CD14-positive monocyte (primary cell): ENCODE results near the gene AEN. TPM values are rescaled to one million over a fixed set of nuclear protein-coding genes. Genes with fewer than 3 reads are reported as not detected.
A peak's percentile ranks its signal among the peaks of the same experiment; 100 is the strongest.

Experiments used
- DNase-seq, 3 donors: peaks; one replicate each; pipeline ENCODE4 v3.0.0-alpha.2; 2011 to 2022
- H2AFZ ChIP-seq: 2 replicates; pipeline ENCODE4 v1.6.0; 2012; ENCODE audit warnings: mild to moderate bottlenecking, low read depth, low read length, inconsistent platforms; ENCODE audit not compliant: insufficient read depth, poor library complexity, severe bottlenecking
- H3K27ac ChIP-seq, 2 donors: 1 replicate in 1 of 2; 2 replicates in 1 of 2; pipeline ENCODE4 v1.5.1; 2012 to 2013; ENCODE audit warnings: low read length in 2 of 2, control low read depth in 1 of 2, inconsistent platforms in 1 of 2, low read depth in 1 of 2, mild to moderate bottlenecking in 1 of 2
- H3K27me3 ChIP-seq, 2 donors: one replicate each; pipeline versions ENCODE4 v1.6.0 to v1.6.1; 2011 to 2013; ENCODE audit warnings: low read length in 2 of 2; ENCODE audit not compliant: control insufficient read depth in 2 of 2, insufficient read depth in 2 of 2
- H3K36me3 ChIP-seq, 2 donors: replicated peaks in 1 of 2; 1 replicate in 1 of 2; 2 replicates in 1 of 2; pipeline versions ENCODE4 v1.5.1 to v1.6.1; 2012 to 2013; ENCODE audit warnings: low read length in 2 of 2, control low read depth in 1 of 2, inconsistent platforms in 1 of 2, mild to moderate bottlenecking in 1 of 2; ENCODE audit not compliant: insufficient read depth in 2 of 2, control insufficient read depth in 1 of 2
- H3K4me1 ChIP-seq, 2 donors: 1 replicate in 1 of 2; 2 replicates in 1 of 2; pipeline versions ENCODE4 v1.5.1 to v1.6.1; 2012 to 2013; ENCODE audit warnings: low read length in 2 of 2, control low read depth in 1 of 2, inconsistent platforms in 1 of 2, mild to moderate bottlenecking in 1 of 2, moderate library complexity in 1 of 2; ENCODE audit not compliant: insufficient read depth in 2 of 2, control insufficient read depth in 1 of 2
- H3K4me2 ChIP-seq: replicated peaks from 2 replicates; pipeline ENCODE3; 2012; ENCODE audit warnings: low read length, moderate library complexity, mild to moderate bottlenecking; ENCODE audit not compliant: poor library complexity, severe bottlenecking; ENCODE audit errors: extremely low read depth
- H3K4me3 ChIP-seq, 3 experiments: fragments of 200-600 bp in 1 of 3; sonication (generic) in 1 of 3; replicated peaks in 1 of 3; 1 replicate in 2 of 3; 2 replicates in 1 of 3; pipeline ENCODE4 v1.5.1; 2011 to 2013; ENCODE audit warnings: low read length in 3 of 3, mild to moderate bottlenecking in 3 of 3, control low read depth in 2 of 3, low read depth in 2 of 3, inconsistent platforms in 1 of 3, moderate library complexity in 1 of 3
- H3K79me2 ChIP-seq: 2 replicates; pipeline ENCODE4 v1.6.0; 2012; ENCODE audit warnings: mild to moderate bottlenecking, control low read depth, inconsistent platforms, low read length, moderate library complexity; ENCODE audit not compliant: insufficient read depth
- H3K9ac ChIP-seq: 2 replicates; pipeline ENCODE4 v1.6.0; 2017; ENCODE audit warnings: low read length, mild to moderate bottlenecking; ENCODE audit not compliant: insufficient read depth, poor library complexity, severe bottlenecking
- H3K9me3 ChIP-seq, 2 donors: replicated peaks in 1 of 2; 1 replicate in 1 of 2; 2 replicates in 1 of 2; pipeline versions ENCODE4 v1.5.1 to v1.6.1; 2012 to 2013; ENCODE audit warnings: low read length in 2 of 2, control low read depth in 1 of 2; ENCODE audit not compliant: control insufficient read depth in 1 of 2, insufficient read depth in 1 of 2
- H4K20me1 ChIP-seq: 2 replicates; pipeline ENCODE4 v1.6.0; 2012; ENCODE audit warnings: mild to moderate bottlenecking, low read length, control low read depth, moderate library complexity; ENCODE audit not compliant: insufficient read depth
- H3K27ac Mint-ChIP-seq, 7 donors: one replicate each; pipeline ENCODE4 v1.8.0; 2020; ENCODE audit warnings: mild to moderate bottlenecking in 7 of 7, mixed read lengths in 7 of 7, moderate library complexity in 6 of 7, inconsistent platforms in 2 of 7
- H3K27me3 Mint-ChIP-seq, 3 donors: one replicate each; pipeline ENCODE4 v1.8.0; 2021 to 2022; ENCODE audit warnings: low read depth in 3 of 3, mild to moderate bottlenecking in 3 of 3, mixed read lengths in 3 of 3, moderate library complexity in 3 of 3, inconsistent platforms in 1 of 3
- H3K36me3 Mint-ChIP-seq, 2 donors: one replicate each; pipeline ENCODE4 v1.8.0; 2020; ENCODE audit warnings: mixed read lengths in 2 of 2, inconsistent platforms in 1 of 2, mild to moderate bottlenecking in 1 of 2
- H3K4me1 Mint-ChIP-seq: one replicate; pipeline ENCODE4 v1.8.0; 2020; ENCODE audit warnings: mild to moderate bottlenecking, mixed read lengths
- H3K4me3 Mint-ChIP-seq, 2 donors: one replicate each; pipeline ENCODE4 v1.8.0; 2020; ENCODE audit warnings: mild to moderate bottlenecking in 2 of 2, mixed read lengths in 2 of 2, moderate library complexity in 1 of 2
- H3K9me3 Mint-ChIP-seq, 7 donors: one replicate each; pipeline ENCODE4 v1.8.0; 2020 to 2022; ENCODE audit warnings: mixed read lengths in 7 of 7, mild to moderate bottlenecking in 6 of 7, moderate library complexity in 6 of 7, inconsistent platforms in 2 of 7
- CTCF ChIP-seq: fragments of 200-600 bp; IDR thresholded peaks from one replicate; pipeline ENCODE4 v1.8.0; 2022; ENCODE audit warnings: antibody characterized with exemption, mild to moderate bottlenecking
- WGBS: methylation state at CpG from one replicate; pipeline ENCODE4 v1.1.5; 2013; ENCODE audit warnings: missing lambda C conversion rate; ENCODE audit not compliant: insufficient coverage; 5-methylcytosine and 5-hydroxymethylcytosine counted together
- intact Hi-C, 2 donors: fragments of 100-400 bp; cut with micrococcal nuclease; formaldehyde crosslinking; loops; one replicate each; pipeline versions ENCODE4 v1.15.0 to v1.15.1; 2023
- polyA plus RNA-seq, 3 donors: library from polyadenylated mRNA; depleted of rRNA in 1 of 3; unstranded in 2 of 3; stranded (reverse) in 1 of 3; fragments of 300-500 nt in 2 of 3; fragments of >200 nt in 1 of 3; fragmentation: Illumina TruSeq in 2 of 3; gene quantifications; 1 replicate in 2 of 3; 2 replicates in 1 of 3; pipeline ENCODE4 v1.2.3, GENCODE V29; 2012 to 2021

AEN gene
- polyA plus RNA-seq, 3 donors, result 4.6 to 10.7 (median 6.3) TPM

- Mint-ChIP-seq H3K4me3 (peak overlapping the region in 1 of 2 donors; percentile 3), H3K4me1 (peaks cover 57% of the 10 kb centered on the region), H3K27ac (peak overlapping the region; percentile 95 to 99 (median 96)), H3K9me3 (peaks cover 0 to under 1% (median 0%) of the 10 kb centered on the region in 7 donors), H3K27me3 (peaks cover 0 to 3% (median 2%) of the 10 kb centered on the region in 3 donors), H3K36me3 (peaks cover 4 to 13% of the 10 kb centered on the region in 2 donors)
- H3K36me3 ChIP-seq, result no peaks in the 10 kb centered on the region
- H4K20me1 ChIP-seq, result no peaks in the 10 kb centered on the region
- H3K27me3 ChIP-seq, result no peaks in the 10 kb centered on the region
- intact Hi-C loops, result no loop called here
- DNase-seq, result no peak
- WGBS, result 87% methylated on average over 6 of the region's 7 CpGs
- no peak for TF ChIP-seq CTCF
- no peak overlapping the region for H3K4me3 ChIP-seq
- no peaks in the 10 kb centered on the region for H3K9me3 ChIP-seq
- no peaks in the 10 kb centered on the region for H3K79me2 ChIP-seq
- H3K27ac ChIP-seq, result peak overlapping the region in 1 of 2 donors; percentile 92
- H3K9ac ChIP-seq, result no peak overlapping the region
- H3K4me2 ChIP-seq, result no peak overlapping the region
- peaks cover 50 to 55% of the 10 kb centered on the region in 2 donors for H3K4me1 ChIP-seq
- no peak overlapping the region for H2AFZ ChIP-seq
These were observed 16.3 kb downstream of the AEN start for GRCh38 chr15:88637436-88637835.

- H3K27ac Mint-ChIP-seq, result peak overlapping the region; percentile 95 to 99 (median 96)
- intact Hi-C loops, result no loop called here
- 36% methylated on average over 4 of the region's 7 CpGs for WGBS
- TF ChIP-seq CTCF, result no peak
- peaks cover 45 to 49% of the 10 kb centered on the region in 2 donors for H3K4me1 ChIP-seq
- no peaks in the 10 kb centered on the region for H3K27me3 ChIP-seq
- peaks cover 0 to 3% (median 2%) of the 10 kb centered on the region in 3 donors for H3K27me3 Mint-ChIP-seq
- no peaks in the 10 kb centered on the region for H4K20me1 ChIP-seq
- H3K9me3 ChIP-seq, result no peaks in the 10 kb centered on the region
- H3K4me1 Mint-ChIP-seq, result peaks cover 52% of the 10 kb centered on the region
- peak overlapping the region; percentile 63 for H3K9ac ChIP-seq
- no peaks in the 10 kb centered on the region for H3K79me2 ChIP-seq
- DNase-seq, result no peak
- H3K4me3 ChIP-seq, result peak overlapping the region; percentile 40 to 81 (median 52)
- H3K4me2 ChIP-seq, result peak overlapping the region; percentile 82
- H3K36me3 ChIP-seq, result no peaks in the 10 kb centered on the region
- H3K36me3 Mint-ChIP-seq, result peaks cover 3 to 13% of the 10 kb centered on the region in 2 donors
- H3K27ac ChIP-seq, result peak overlapping the region; percentile 92
- no peaks in the 10 kb centered on the region for H3K9me3 Mint-ChIP-seq
- H3K4me3 Mint-ChIP-seq, result peak overlapping the region; percentile 82 to 90
- peak overlapping the region; percentile 58 for H2AFZ ChIP-seq
These were observed 16.9 kb downstream of the AEN start for GRCh38 chr15:88637841-88638625.
